SK-N-MC (cell line): ENCODE measurements around the gene TRAPPC2L.

Experiments
- DNase-seq: peaks from one replicate; pipeline ENCODE4 v3.0.0-alpha.2; 2011; ENCODE audit warnings: low read depth, low spot score
- H3K27ac ChIP-seq: fragments of 200-600 bp; sonication (generic); 2 replicates; pipeline ENCODE4 v1.5.1; 2016; ENCODE audit warnings: mixed run types
- H3K36me3 ChIP-seq: fragments of 200-600 bp; sonication (generic); 2 replicates; pipeline ENCODE4 v1.6.1; 2017; ENCODE audit warnings: antibody characterized with exemption, low read length, mixed read lengths; ENCODE audit not compliant: insufficient read depth
- H3K4me3 ChIP-seq: fragments of 200-600 bp; sonication (generic); 2 replicates; pipeline ENCODE4 v1.5.1; 2016
- H3K9ac ChIP-seq: fragments of 200-600 bp; sonication (generic); 2 replicates; pipeline ENCODE4 v1.8.0; 2017; ENCODE audit warnings: mixed run types, mixed read lengths; ENCODE audit not compliant: insufficient read length
- H3K9me3 ChIP-seq: fragments of 200-600 bp; sonication (generic); 2 replicates; pipeline ENCODE4 v1.6.1; 2017; ENCODE audit warnings: low read depth, mild to moderate bottlenecking, antibody characterized with exemption, low read length, moderate library complexity, mixed read lengths
- EZH2 ChIP-seq: fragments of 200-600 bp; sonication (generic); IDR thresholded peaks from one replicate; pipeline ENCODE4 v1.6.1; 2017; ENCODE audit warnings: antibody characterized with exemption
- FOXP2 ChIP-seq: optimal IDR thresholded peaks from 2 replicates; pipeline ENCODE3; 2011; ENCODE audit warnings: mild to moderate bottlenecking, moderate library complexity; ENCODE audit not compliant: insufficient read depth; ENCODE audit errors: extremely low read length, control extremely low read depth
- POLR2AphosphoS5 ChIP-seq: IDR thresholded peaks from 2 replicates; pipeline ENCODE4 v1.6.1; 2012; ENCODE audit warnings: mild to moderate bottlenecking, low read depth, low read length, borderline replicate concordance

TRAPPC2L gene

GRCh38 chr16:88848557-88848956 lies 8.4 kb upstream of the TRAPPC2L start:
- Histone ChIP-seq H3K4me3 (no peak overlapping the region), H3K9me3 (no peaks in the 10 kb centered on the region), H3K36me3 (no peaks in the 10 kb centered on the region), H3K27ac (no peak overlapping the region), H3K9ac (no peak overlapping the region)
- DNase-seq = no peak
- TF ChIP-seq FOXP2 = no peak
- TF ChIP-seq EZH2 = no peak
- TF ChIP-seq POLR2AphosphoS5 = no peak

- Histone ChIP-seq H3K36me3 (no peaks in the 10 kb centered on the region), H3K27ac (no peak overlapping the region), H3K9me3 (no peaks in the 10 kb centered on the region), H3K9ac (no peak overlapping the region), H3K4me3 (no peak overlapping the region)
- DNase-seq = no peak
- no peak for TF ChIP-seq FOXP2
- no peak for TF ChIP-seq POLR2AphosphoS5
- TF ChIP-seq EZH2 = no peak
Observed at GRCh38 chr16:88850531-88851199, 6.3 kb upstream of the TRAPPC2L start.

- TF ChIP-seq POLR2AphosphoS5 (no peak), FOXP2 (no peak), EZH2 (no peak)
- H3K36me3 ChIP-seq = no peaks in the 10 kb centered on the region
- H3K27ac ChIP-seq = no peak overlapping the region
- no peak for DNase-seq
- H3K9me3 ChIP-seq = no peaks in the 10 kb centered on the region
- no peak overlapping the region for H3K9ac ChIP-seq
- H3K4me3 ChIP-seq = no peak overlapping the region
Observed at GRCh38 chr16:88851616-88852015, 5.3 kb upstream of the TRAPPC2L start.

- no peaks in the 10 kb centered on the region for H3K36me3 ChIP-seq
- H3K9me3 ChIP-seq = no peaks in the 10 kb centered on the region
- DNase-seq = no peak
- H3K9ac ChIP-seq = no peak overlapping the region
- no peak for TF ChIP-seq EZH2
- no peak for TF ChIP-seq POLR2AphosphoS5
- no peak overlapping the region for H3K27ac ChIP-seq
- H3K4me3 ChIP-seq = no peak overlapping the region
Observed at GRCh38 chr16:88853325-88853941, 3.5 kb upstream of the TRAPPC2L start.

GRCh38 chr16:88854306-88855111 lies 2.4 kb upstream of the TRAPPC2L start:
- no peaks in the 10 kb centered on the region for H3K9me3 ChIP-seq
- TF ChIP-seq FOXP2 (no peak), EZH2 (no peak), POLR2AphosphoS5 (no peak)
- no peak overlapping the region for H3K27ac ChIP-seq
- H3K36me3 ChIP-seq = no peaks in the 10 kb centered on the region
- no peak overlapping the region for H3K4me3 ChIP-seq
- no peak for DNase-seq
- no peak overlapping the region for H3K9ac ChIP-seq

GRCh38 chr16:88855176-88855575 lies 1.8 kb upstream of the TRAPPC2L start:
- no peak for TF ChIP-seq EZH2
- no peak for TF ChIP-seq FOXP2
- no peak for TF ChIP-seq POLR2AphosphoS5
- Histone ChIP-seq H3K9ac (no peak overlapping the region), H3K27ac (no peak overlapping the region), H3K4me3 (no peak overlapping the region), H3K9me3 (no peaks in the 10 kb centered on the region), H3K36me3 (no peaks in the 10 kb centered on the region)
- no peak for DNase-seq

GRCh38 chr16:88855736-88856121 lies 1.2 kb upstream of the TRAPPC2L start:
- TF ChIP-seq EZH2 (no peak), FOXP2 (no peak), POLR2AphosphoS5 (no peak)
- Histone ChIP-seq H3K9ac (no peak overlapping the region), H3K9me3 (no peaks in the 10 kb centered on the region), H3K27ac (no peak overlapping the region), H3K36me3 (no peaks in the 10 kb centered on the region), H3K4me3 (no peak overlapping the region; the same call in 1 of the 2 replicates)
- no peak for DNase-seq

- H3K9me3 ChIP-seq = no peaks in the 10 kb centered on the region
- no peaks in the 10 kb centered on the region for H3K36me3 ChIP-seq
- DNase-seq = no peak
- no peak overlapping the region for H3K9ac ChIP-seq
- no peak overlapping the region for H3K27ac ChIP-seq
- no peak for TF ChIP-seq EZH2
- no peak for TF ChIP-seq FOXP2
- TF ChIP-seq POLR2AphosphoS5 = no peak
- H3K4me3 ChIP-seq = peak overlapping the region; percentile 83
Observed at GRCh38 chr16:88856122-88856827, 652 bp upstream of the TRAPPC2L start.
